HCT116 (cell line): Measurements from ENCODE around the gene TMIGD3. TPM values are rescaled to one million over a fixed set of nuclear protein-coding genes. Genes with fewer than 3 reads are reported as not detected.

ENCODE experiments used
- ATAC-seq: fragments of 200-7000 bp; cut with Tn5 transposase; 2 replicates; pipeline ENCODE4 v1.9.1; 2020; ENCODE audit warnings: mild to moderate bottlenecking, moderate library complexity
- BruUV-seq: library from RNA; stranded (reverse); fragments of 400-500 nt; replicated peaks from 2 replicates; lab custom pipeline; 2021; lab: Mats Ljungman, UMichigan
- CTCF ChIA-PET: fragments of 300-600 bp; sonication (Branson Sonifier 250); formaldehyde crosslinking; loops from one replicate; lab custom pipeline; 2021; ENCODE audit warnings: antibody characterized with exemption; lab: Charles Lee
- POLR2A ChIA-PET: fragments of 300-600, 350-600 bp; sonication (Branson Sonifier 250); formaldehyde crosslinking; loops from one replicate; lab custom pipeline; 2021; ENCODE audit warnings: antibody characterized with exemption; lab: Charles Lee
- RAD21 ChIA-PET, 2 experiments: fragments of 300-600 bp; sonication (Branson Sonifier 250); formaldehyde crosslinking; loops; one replicate each; lab custom pipeline; 2023; ENCODE audit warnings: low total read pairs in 2 of 2; ENCODE audit not compliant: uncharacterized antibody in 2 of 2, unreplicated experiment in 2 of 2, low non-redundant PET in 1 of 2; lab: Charles Lee
- DNase-seq: peaks from one replicate; pipeline ENCODE4 v3.0.0-alpha.2; 2010; ENCODE audit warnings: low read depth, low spot score
- H2AFZ ChIP-seq: fragments of 200-600 bp; shearing (Covaris generic), sonication (generic); 2 replicates; pipeline ENCODE4 v1.6.1; 2017; ENCODE audit warnings: low read depth, mixed run types, mixed read lengths, antibody characterized with exemption, low read length; ENCODE audit not compliant: poor library complexity, severe bottlenecking
- H3K27ac ChIP-seq: 2 replicates; pipeline ENCODE4 v1.5.1; 2012; ENCODE audit warnings: low read depth, low read length
- H3K27me3 ChIP-seq: fragments of 200-600 bp; sonication (generic); 2 replicates; pipeline ENCODE4 v1.6.1; 2016; ENCODE audit warnings: mixed run types, low read length, mixed read lengths; ENCODE audit not compliant: insufficient read depth
- H3K36me3 ChIP-seq, 2 experiments: fragments of 200-500 bp in 1 of 2; fragments of 200-600 bp in 1 of 2; sonication (Bioruptor generic) in 1 of 2; sonication (generic) in 1 of 2; 2 replicates each; pipeline versions ENCODE4 v1.5.1 to v1.6.1; 2014 to 2016; ENCODE audit warnings: low read length in 2 of 2, inconsistent platforms in 1 of 2, mixed read lengths in 1 of 2, mixed run types in 1 of 2; ENCODE audit not compliant: insufficient read depth in 2 of 2, control insufficient read depth in 1 of 2
- H3K4me1 ChIP-seq, 2 experiments: fragments of 200-600 bp in 1 of 2; sonication (generic) in 1 of 2; 2 replicates each; pipeline versions ENCODE4 v1.5.1 to v1.6.1; 2012 to 2017; ENCODE audit warnings: low read length in 2 of 2, inconsistent platforms in 1 of 2, mild to moderate bottlenecking in 1 of 2, mixed read lengths in 1 of 2, mixed run types in 1 of 2, moderate library complexity in 1 of 2; ENCODE audit not compliant: insufficient read depth in 2 of 2, control insufficient read depth in 1 of 2
- H3K4me2 ChIP-seq: fragments of 200-600 bp; sonication (generic); 2 replicates; pipeline ENCODE4 v1.6.1; 2017; ENCODE audit warnings: mixed run types, low read length, mixed read lengths
- H3K4me3 ChIP-seq, 2 experiments: fragments of 200-600 bp in 1 of 2; sonication (generic) in 1 of 2; replicated peaks in 1 of 2; 2 replicates each; pipeline ENCODE4 v1.5.1; 2011 to 2016; ENCODE audit warnings: low read length in 2 of 2, control low read depth in 1 of 2, low read depth in 1 of 2, mild to moderate bottlenecking in 1 of 2, mixed read lengths in 1 of 2, mixed run types in 1 of 2
- H3K79me2 ChIP-seq: fragments of 200-600 bp; sonication (generic); 2 replicates; pipeline ENCODE4 v1.6.1; 2017; ENCODE audit warnings: mild to moderate bottlenecking, mixed run types, low read length, moderate library complexity, mixed read lengths; ENCODE audit not compliant: insufficient read depth
- H3K9ac ChIP-seq: fragments of 200-600 bp; sonication (generic); 2 replicates; pipeline ENCODE4 v1.6.1; 2016; ENCODE audit warnings: low read length, mixed read lengths
- H3K9me2 ChIP-seq: fragments of 200-600 bp; sonication (generic), shearing (Covaris generic); 2 replicates; pipeline ENCODE4 v1.6.1; 2017; ENCODE audit warnings: mixed run types, mild to moderate bottlenecking, moderate library complexity; ENCODE audit not compliant: insufficient read depth
- H3K9me3 ChIP-seq, 2 experiments: fragments of 200-500 bp in 1 of 2; fragments of 200-600 bp in 1 of 2; sonication (Bioruptor generic) in 1 of 2; sonication (generic) in 1 of 2; 2 replicates each; pipeline ENCODE4 v1.6.1; 2014 to 2017; ENCODE audit warnings: low read length in 2 of 2, mixed read lengths in 2 of 2, inconsistent platforms in 1 of 2, low read depth in 1 of 2, mild to moderate bottlenecking in 1 of 2, mixed run types in 1 of 2, moderate library complexity in 1 of 2; ENCODE audit not compliant: control insufficient read depth in 1 of 2, insufficient read depth in 1 of 2
- H4K20me1 ChIP-seq: fragments of 200-600 bp; sonication (generic), shearing (Covaris generic); 2 replicates; pipeline ENCODE4 v1.6.1; 2017; ENCODE audit warnings: mixed run types, mild to moderate bottlenecking, moderate library complexity; ENCODE audit not compliant: insufficient read depth
- CBX3 ChIP-seq: IDR thresholded peaks from 2 replicates; pipeline ENCODE4 v1.6.1; 2012; ENCODE audit warnings: low read depth
- CEBPB ChIP-seq: IDR thresholded peaks from 2 replicates; pipeline ENCODE4 v1.6.1; 2012; ENCODE audit warnings: low read depth
- EGR1 ChIP-seq: IDR thresholded peaks from 2 replicates; pipeline ENCODE4 v1.6.1; 2012; ENCODE audit warnings: low read depth
- ELF1 ChIP-seq: IDR thresholded peaks from 2 replicates; pipeline ENCODE4 v1.6.1; 2012; ENCODE audit warnings: low read depth, borderline replicate concordance
- EZH2phosphoT487 ChIP-seq: fragments of 200-600 bp; IDR thresholded peaks from 2 replicates; pipeline ENCODE4 v1.6.1; 2018; ENCODE audit warnings: antibody characterized with exemption, borderline replicate concordance
- FOSL1 ChIP-seq: IDR thresholded peaks from 2 replicates; pipeline ENCODE4 v1.6.1; 2012; ENCODE audit warnings: low read depth
- JUND ChIP-seq: IDR thresholded peaks from 2 replicates; pipeline ENCODE4 v1.6.1; 2012
- POLR2A ChIP-seq: IDR thresholded peaks from 2 replicates; pipeline ENCODE4 v1.7.0; 2011; ENCODE audit warnings: borderline replicate concordance; ENCODE audit not compliant: insufficient read depth, insufficient read length; ENCODE audit errors: extremely low read depth
- POLR2AphosphoS5 ChIP-seq: IDR thresholded peaks from 2 replicates; pipeline ENCODE4 v1.6.1; 2011; ENCODE audit warnings: mild to moderate bottlenecking, low read depth, low read length, moderate library complexity
- RAD21 ChIP-seq: IDR thresholded peaks from 2 replicates; pipeline ENCODE4 v1.6.1; 2012; ENCODE audit warnings: low read depth, mild to moderate bottlenecking
- SRF ChIP-seq: IDR thresholded peaks from 2 replicates; pipeline ENCODE4 v1.6.1; 2012; ENCODE audit warnings: low read depth
- TCF7L2 ChIP-seq: IDR thresholded peaks from 2 replicates; pipeline ENCODE4 v1.7.0; 2011; ENCODE audit warnings: borderline replicate concordance, inconsistent platforms; ENCODE audit not compliant: insufficient read depth, insufficient read length; ENCODE audit errors: extremely low read depth
- YY1 ChIP-seq: IDR thresholded peaks from 2 replicates; pipeline ENCODE4 v1.6.1; 2011; ENCODE audit warnings: low read length, low read depth, moderate library complexity, mild to moderate bottlenecking; ENCODE audit not compliant: insufficient replicate concordance; ENCODE audit errors: extremely low read depth
- ZFX ChIP-seq: fragments of 450-650 bp; IDR thresholded peaks from 2 replicates; pipeline ENCODE4 v1.6.1; 2017
- ZNF274 ChIP-seq: fragments of 200-500 bp; sonication (Bioruptor generic); IDR thresholded peaks from 2 replicates; pipeline ENCODE4 v1.6.1; 2014; ENCODE audit warnings: mild to moderate bottlenecking, low read depth, low read length, inconsistent platforms
- intact Hi-C: fragments of 100-400 bp; cut with micrococcal nuclease; formaldehyde crosslinking; loops from 2 replicates; pipeline ENCODE4 v1.10.0; 2022
- total RNA-seq: library from RNA; stranded (reverse); gene quantifications from one replicate; pipeline ENCODE4 v1.2.1, GENCODE V29; 2021; ENCODE audit not compliant: unreplicated experiment
- TF ChIP-seq, protein P1 (sequence below), 3 experiments: fragments of 200-600 bp in 1 of 3; sonication (generic) in 1 of 3; IDR thresholded peaks in 2 of 3; conservative IDR thresholded peaks in 1 of 3; 2 replicates each; pipeline ENCODE4 v1.5.1; 2012 to 2017; ENCODE audit warnings: low read depth in 2 of 3, low read length in 2 of 3, antibody characterized with exemption in 1 of 3, borderline replicate concordance in 1 of 3, control low read depth in 1 of 3, mild to moderate bottlenecking in 1 of 3, mixed read lengths in 1 of 3, mixed run types in 1 of 3, moderate library complexity in 1 of 3; ENCODE audit not compliant: insufficient read depth in 1 of 3
- TF ChIP-seq, protein P2 (sequence below): IDR thresholded peaks from 2 replicates; pipeline ENCODE4 v1.6.1; 2012
- TF ChIP-seq, protein P3 (sequence below): IDR thresholded peaks from 2 replicates; pipeline ENCODE4 v1.6.1; 2011; ENCODE audit warnings: mild to moderate bottlenecking, low read length, moderate library complexity; ENCODE audit not compliant: insufficient replicate concordance; ENCODE audit errors: extremely low read depth
- TF ChIP-seq, protein P4 (sequence below): IDR thresholded peaks from 2 replicates; pipeline ENCODE4 v1.6.1; 2012
- TF ChIP-seq, protein P5 (sequence below): IDR thresholded peaks from 2 replicates; pipeline ENCODE4 v1.6.1; 2012; ENCODE audit warnings: low read depth

Gene TMIGD3
- total RNA-seq, 1 experiment from 2014 or later = not detected

DNA sequence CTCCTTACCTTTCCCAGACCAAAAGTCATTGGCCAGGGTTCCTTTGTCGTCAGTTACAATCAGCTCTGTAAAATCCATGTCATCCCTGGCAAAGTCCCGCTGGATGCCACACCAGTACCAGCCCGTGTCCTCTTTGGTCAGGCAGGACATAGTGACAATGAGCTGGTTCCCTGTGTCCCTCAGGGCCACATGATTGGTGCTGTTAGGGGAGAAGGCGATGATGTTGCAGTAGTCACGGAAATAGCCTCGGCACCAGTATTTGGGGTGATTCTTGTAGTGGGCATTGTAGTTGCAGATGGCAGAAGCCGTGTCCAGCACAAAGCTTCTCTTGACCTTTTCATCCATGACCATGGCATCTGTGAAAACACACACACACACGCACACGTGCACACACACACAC is 14.8 kb downstream of the TMIGD3 start:
- intact Hi-C loops = no loop called here
- H3K9me3 ChIP-seq = no peaks in the 10 kb centered on the region
- H3K79me2 ChIP-seq = no peaks in the 10 kb centered on the region
- TF ChIP-seq, protein P1, sequence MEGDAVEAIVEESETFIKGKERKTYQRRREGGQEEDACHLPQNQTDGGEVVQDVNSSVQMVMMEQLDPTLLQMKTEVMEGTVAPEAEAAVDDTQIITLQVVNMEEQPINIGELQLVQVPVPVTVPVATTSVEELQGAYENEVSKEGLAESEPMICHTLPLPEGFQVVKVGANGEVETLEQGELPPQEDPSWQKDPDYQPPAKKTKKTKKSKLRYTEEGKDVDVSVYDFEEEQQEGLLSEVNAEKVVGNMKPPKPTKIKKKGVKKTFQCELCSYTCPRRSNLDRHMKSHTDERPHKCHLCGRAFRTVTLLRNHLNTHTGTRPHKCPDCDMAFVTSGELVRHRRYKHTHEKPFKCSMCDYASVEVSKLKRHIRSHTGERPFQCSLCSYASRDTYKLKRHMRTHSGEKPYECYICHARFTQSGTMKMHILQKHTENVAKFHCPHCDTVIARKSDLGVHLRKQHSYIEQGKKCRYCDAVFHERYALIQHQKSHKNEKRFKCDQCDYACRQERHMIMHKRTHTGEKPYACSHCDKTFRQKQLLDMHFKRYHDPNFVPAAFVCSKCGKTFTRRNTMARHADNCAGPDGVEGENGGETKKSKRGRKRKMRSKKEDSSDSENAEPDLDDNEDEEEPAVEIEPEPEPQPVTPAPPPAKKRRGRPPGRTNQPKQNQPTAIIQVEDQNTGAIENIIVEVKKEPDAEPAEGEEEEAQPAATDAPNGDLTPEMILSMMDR (IDR thresholded peaks at IDR 0.05 in 2 of 3, conservative IDR thresholded peaks at IDR 0.05 in 1 of 3; ENCODE audit: borderline replicate concordance in 1 of 3, insufficient read depth in 1 of 3, low read depth in 2 of 3, low read length in 2 of 3) = no peak
- TF ChIP-seq RAD21 (no peak), CBX3 (no peak), SRF (no peak), FOSL1 (no peak), EZH2phosphoT487 (no peak), POLR2AphosphoS5 (no peak), POLR2A (no peak), JUND (no peak), ELF1 (no peak), TCF7L2 (no peak), ZFX (no peak), ZNF274 (no peak), CEBPB (no peak), YY1 (no peak), EGR1 (no peak)
- TF ChIP-seq, protein P2, sequence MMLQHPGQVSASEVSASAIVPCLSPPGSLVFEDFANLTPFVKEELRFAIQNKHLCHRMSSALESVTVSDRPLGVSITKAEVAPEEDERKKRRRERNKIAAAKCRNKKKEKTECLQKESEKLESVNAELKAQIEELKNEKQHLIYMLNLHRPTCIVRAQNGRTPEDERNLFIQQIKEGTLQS = no peak
- TF ChIP-seq, protein P3, sequence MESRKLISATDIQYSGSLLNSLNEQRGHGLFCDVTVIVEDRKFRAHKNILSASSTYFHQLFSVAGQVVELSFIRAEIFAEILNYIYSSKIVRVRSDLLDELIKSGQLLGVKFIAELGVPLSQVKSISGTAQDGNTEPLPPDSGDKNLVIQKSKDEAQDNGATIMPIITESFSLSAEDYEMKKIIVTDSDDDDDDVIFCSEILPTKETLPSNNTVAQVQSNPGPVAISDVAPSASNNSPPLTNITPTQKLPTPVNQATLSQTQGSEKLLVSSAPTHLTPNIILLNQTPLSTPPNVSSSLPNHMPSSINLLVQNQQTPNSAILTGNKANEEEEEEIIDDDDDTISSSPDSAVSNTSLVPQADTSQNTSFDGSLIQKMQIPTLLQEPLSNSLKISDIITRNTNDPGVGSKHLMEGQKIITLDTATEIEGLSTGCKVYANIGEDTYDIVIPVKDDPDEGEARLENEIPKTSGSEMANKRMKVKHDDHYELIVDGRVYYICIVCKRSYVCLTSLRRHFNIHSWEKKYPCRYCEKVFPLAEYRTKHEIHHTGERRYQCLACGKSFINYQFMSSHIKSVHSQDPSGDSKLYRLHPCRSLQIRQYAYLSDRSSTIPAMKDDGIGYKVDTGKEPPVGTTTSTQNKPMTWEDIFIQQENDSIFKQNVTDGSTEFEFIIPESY = no peak
- TF ChIP-seq, protein P4, sequence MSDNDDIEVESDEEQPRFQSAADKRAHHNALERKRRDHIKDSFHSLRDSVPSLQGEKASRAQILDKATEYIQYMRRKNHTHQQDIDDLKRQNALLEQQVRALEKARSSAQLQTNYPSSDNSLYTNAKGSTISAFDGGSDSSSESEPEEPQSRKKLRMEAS = no peak
- TF ChIP-seq, protein P5, sequence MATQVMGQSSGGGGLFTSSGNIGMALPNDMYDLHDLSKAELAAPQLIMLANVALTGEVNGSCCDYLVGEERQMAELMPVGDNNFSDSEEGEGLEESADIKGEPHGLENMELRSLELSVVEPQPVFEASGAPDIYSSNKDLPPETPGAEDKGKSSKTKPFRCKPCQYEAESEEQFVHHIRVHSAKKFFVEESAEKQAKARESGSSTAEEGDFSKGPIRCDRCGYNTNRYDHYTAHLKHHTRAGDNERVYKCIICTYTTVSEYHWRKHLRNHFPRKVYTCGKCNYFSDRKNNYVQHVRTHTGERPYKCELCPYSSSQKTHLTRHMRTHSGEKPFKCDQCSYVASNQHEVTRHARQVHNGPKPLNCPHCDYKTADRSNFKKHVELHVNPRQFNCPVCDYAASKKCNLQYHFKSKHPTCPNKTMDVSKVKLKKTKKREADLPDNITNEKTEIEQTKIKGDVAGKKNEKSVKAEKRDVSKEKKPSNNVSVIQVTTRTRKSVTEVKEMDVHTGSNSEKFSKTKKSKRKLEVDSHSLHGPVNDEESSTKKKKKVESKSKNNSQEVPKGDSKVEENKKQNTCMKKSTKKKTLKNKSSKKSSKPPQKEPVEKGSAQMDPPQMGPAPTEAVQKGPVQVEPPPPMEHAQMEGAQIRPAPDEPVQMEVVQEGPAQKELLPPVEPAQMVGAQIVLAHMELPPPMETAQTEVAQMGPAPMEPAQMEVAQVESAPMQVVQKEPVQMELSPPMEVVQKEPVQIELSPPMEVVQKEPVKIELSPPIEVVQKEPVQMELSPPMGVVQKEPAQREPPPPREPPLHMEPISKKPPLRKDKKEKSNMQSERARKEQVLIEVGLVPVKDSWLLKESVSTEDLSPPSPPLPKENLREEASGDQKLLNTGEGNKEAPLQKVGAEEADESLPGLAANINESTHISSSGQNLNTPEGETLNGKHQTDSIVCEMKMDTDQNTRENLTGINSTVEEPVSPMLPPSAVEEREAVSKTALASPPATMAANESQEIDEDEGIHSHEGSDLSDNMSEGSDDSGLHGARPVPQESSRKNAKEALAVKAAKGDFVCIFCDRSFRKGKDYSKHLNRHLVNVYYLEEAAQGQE = no peak
- no peak overlapping the region for H2AFZ ChIP-seq
- ATAC-seq (no peak), DNase-seq (no peak)
- no peak overlapping the region for H3K4me2 ChIP-seq
- H3K9me2 ChIP-seq = no peaks in the 10 kb centered on the region
- CTCF ChIA-PET = no interaction called here
- H3K36me3 ChIP-seq = no peaks in the 10 kb centered on the region
- H4K20me1 ChIP-seq = no peaks in the 10 kb centered on the region
- no peaks in the 10 kb centered on the region for H3K27me3 ChIP-seq
- H3K9ac ChIP-seq = no peak overlapping the region
- no peaks in the 10 kb centered on the region for H3K4me1 ChIP-seq
- RAD21 ChIA-PET = no interaction called here
- no TSS peak for BruUV-seq
- H3K27ac ChIP-seq = no peak overlapping the region
- POLR2A ChIA-PET = no interaction called here
- no peak overlapping the region for H3K4me3 ChIP-seq
